SK-N-MC (cell line): ENCODE data around the gene CAMKK2.

Experiments
- DNase-seq: peaks from one replicate; pipeline ENCODE4 v3.0.0-alpha.2; 2011; ENCODE audit warnings: low read depth, low spot score
- H3K27ac ChIP-seq: fragments of 200-600 bp; sonication (generic); 2 replicates; pipeline ENCODE4 v1.5.1; 2016; ENCODE audit warnings: mixed run types
- H3K36me3 ChIP-seq: fragments of 200-600 bp; sonication (generic); 2 replicates; pipeline ENCODE4 v1.6.1; 2017; ENCODE audit warnings: antibody characterized with exemption, low read length, mixed read lengths; ENCODE audit not compliant: insufficient read depth
- H3K4me3 ChIP-seq: fragments of 200-600 bp; sonication (generic); 2 replicates; pipeline ENCODE4 v1.5.1; 2016
- H3K9ac ChIP-seq: fragments of 200-600 bp; sonication (generic); 2 replicates; pipeline ENCODE4 v1.8.0; 2017; ENCODE audit warnings: mixed run types, mixed read lengths; ENCODE audit not compliant: insufficient read length
- H3K9me3 ChIP-seq: fragments of 200-600 bp; sonication (generic); 2 replicates; pipeline ENCODE4 v1.6.1; 2017; ENCODE audit warnings: low read depth, mild to moderate bottlenecking, antibody characterized with exemption, low read length, moderate library complexity, mixed read lengths
- EZH2 ChIP-seq: fragments of 200-600 bp; sonication (generic); IDR thresholded peaks from one replicate; pipeline ENCODE4 v1.6.1; 2017; ENCODE audit warnings: antibody characterized with exemption
- FOXP2 ChIP-seq: optimal IDR thresholded peaks from 2 replicates; pipeline ENCODE3; 2011; ENCODE audit warnings: mild to moderate bottlenecking, moderate library complexity; ENCODE audit not compliant: insufficient read depth; ENCODE audit errors: extremely low read length, control extremely low read depth
- POLR2AphosphoS5 ChIP-seq: IDR thresholded peaks from 2 replicates; pipeline ENCODE4 v1.6.1; 2012; ENCODE audit warnings: mild to moderate bottlenecking, low read depth, low read length, borderline replicate concordance

Gene CAMKK2

DNA sequence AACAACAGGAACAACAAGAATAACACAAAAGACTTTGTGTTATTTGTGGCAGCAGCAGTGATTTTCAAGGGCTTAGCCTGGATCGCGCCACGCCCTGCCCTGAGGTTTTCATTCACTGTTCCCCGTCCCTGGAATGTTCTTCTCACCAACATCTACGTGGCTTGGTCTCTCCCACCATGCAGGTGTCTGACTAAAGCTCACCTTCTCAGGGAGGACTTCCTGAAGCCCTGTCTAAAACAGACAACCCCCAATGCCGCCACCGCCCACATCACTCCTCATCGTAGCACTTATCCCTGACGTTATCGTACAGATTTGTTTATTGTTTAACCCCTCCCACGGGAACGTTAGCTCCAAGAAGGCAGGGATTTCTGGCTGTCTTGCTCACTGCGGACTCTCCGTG, 46.1 kb downstream of the CAMKK2 start:
- H3K9ac ChIP-seq: no peak overlapping the region
- DNase-seq: no peak
- no peak overlapping the region for H3K4me3 ChIP-seq
- TF ChIP-seq FOXP2: no peak
- TF ChIP-seq POLR2AphosphoS5: no peak
- no peak for TF ChIP-seq EZH2
- no peaks in the 10 kb centered on the region for H3K9me3 ChIP-seq
- no peak overlapping the region for H3K27ac ChIP-seq
- H3K36me3 ChIP-seq: peaks cover 64% of the 10 kb centered on the region

DNA sequence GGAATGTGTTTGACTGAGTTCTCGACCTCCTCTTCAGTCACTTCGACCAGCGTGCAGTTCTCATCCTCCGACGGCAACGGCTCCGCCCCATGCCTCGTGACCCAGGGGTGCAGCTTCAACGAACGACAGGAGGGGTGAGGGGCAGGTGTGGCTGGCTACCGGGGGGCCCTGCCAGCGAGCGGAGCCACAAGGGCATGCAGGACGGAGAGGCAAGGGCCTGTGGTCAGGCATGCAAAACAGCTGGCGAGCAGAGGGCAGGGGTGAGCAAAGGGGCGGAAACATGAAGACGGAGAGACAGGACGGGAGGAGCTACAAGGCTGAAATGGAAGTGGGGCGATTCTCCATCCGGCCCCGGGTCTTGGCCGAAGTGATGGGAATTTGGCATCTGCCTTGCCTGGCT, 47.9 kb downstream of the CAMKK2 start:
- peaks cover 63% of the 10 kb centered on the region for H3K36me3 ChIP-seq
- H3K9me3 ChIP-seq: no peaks in the 10 kb centered on the region
- H3K9ac ChIP-seq: no peak overlapping the region
- TF ChIP-seq POLR2AphosphoS5 (no peak), FOXP2 (no peak), EZH2 (no peak)
- DNase-seq: no peak
- H3K27ac ChIP-seq: no peak overlapping the region
- no peak overlapping the region for H3K4me3 ChIP-seq

DNA sequence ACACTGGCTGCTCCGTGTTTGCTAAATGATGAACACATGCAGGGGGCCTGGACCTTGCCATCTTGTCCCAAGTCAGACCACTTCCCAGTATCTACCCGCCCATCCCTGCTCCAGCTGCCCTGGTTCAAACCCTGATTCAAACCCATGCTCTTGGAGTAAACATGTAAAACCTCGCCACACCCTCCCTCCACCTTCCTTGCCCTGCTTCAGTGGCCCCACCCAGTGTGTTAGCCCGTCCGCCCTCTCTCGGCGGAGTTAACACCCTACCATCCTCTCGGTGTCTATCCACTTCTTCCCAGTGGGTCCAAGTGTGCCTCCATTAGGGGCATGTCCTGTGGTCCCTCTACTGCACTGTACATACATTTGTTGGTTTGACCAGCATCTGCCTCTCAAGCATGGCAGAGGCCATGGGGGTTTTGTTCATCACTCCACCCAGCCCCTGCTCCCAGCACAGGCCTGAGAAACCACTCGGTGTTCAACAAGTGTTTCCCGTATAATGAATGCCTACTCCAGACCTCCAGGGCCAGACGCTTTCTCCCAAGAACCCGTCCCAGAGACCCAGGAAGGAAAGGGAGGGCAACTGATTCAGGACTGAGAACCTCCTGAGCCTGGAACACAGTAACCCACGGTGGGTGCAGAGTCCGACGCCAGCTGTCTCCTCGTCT, 49.5 kb downstream of the CAMKK2 start:
- Histone ChIP-seq H3K9me3 (no peaks in the 10 kb centered on the region), H3K27ac (no peak overlapping the region), H3K36me3 (peaks cover 54% of the 10 kb centered on the region), H3K9ac (no peak overlapping the region), H3K4me3 (no peak overlapping the region)
- TF ChIP-seq FOXP2 (no peak), EZH2 (no peak), POLR2AphosphoS5 (no peak)
- DNase-seq: no peak

DNA sequence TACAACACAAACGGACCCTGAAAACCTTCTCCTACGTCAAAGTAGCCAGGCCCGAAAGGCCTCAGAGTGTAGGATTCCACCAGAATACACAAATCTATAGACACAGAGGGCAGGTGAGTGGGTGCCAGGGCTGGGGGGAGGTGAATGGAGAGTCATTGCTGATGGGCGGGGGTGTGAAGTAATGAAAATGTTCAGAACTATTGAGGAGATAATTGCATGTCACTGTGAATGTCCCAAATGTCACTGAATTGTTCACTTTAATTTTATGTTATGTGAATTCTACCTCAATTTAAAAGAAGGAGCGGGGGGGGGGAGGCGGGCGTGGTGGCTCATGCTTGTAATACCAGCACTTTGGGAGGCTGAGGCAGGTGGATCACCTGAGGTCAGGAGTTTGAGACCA, 50.6 kb downstream of the CAMKK2 start:
- Histone ChIP-seq H3K36me3 (peaks cover 47% of the 10 kb centered on the region), H3K4me3 (no peak overlapping the region), H3K9me3 (no peaks in the 10 kb centered on the region), H3K9ac (no peak overlapping the region), H3K27ac (no peak overlapping the region)
- TF ChIP-seq EZH2: no peak
- no peak for TF ChIP-seq POLR2AphosphoS5
- no peak for TF ChIP-seq FOXP2
- DNase-seq: no peak

DNA sequence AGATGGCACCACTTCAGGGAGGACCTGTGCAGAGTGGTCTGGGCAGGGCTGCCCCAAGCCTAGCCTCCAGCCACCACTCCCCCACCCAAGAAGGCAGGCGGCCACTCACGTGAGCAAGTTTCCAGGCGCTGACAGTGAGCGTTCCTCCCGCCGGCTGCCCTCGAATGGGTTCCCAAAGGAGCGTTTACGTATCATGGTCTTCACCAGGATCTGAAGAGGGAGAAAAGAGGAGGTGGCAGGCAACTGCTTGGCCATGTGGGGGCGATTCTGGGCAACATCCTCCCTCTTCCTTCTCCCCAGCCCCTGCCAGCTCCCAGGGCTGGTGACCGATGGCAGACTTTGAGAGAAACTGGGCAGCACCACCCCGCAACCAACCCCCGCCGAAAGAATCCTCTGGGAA, 51.5 kb downstream of the CAMKK2 start:
- Histone ChIP-seq H3K9me3 (no peaks in the 10 kb centered on the region), H3K9ac (no peak overlapping the region), H3K27ac (no peak overlapping the region), H3K36me3 (peaks cover 39% of the 10 kb centered on the region), H3K4me3 (no peak overlapping the region)
- DNase-seq: no peak
- no peak for TF ChIP-seq FOXP2
- TF ChIP-seq EZH2: no peak
- no peak for TF ChIP-seq POLR2AphosphoS5

DNA sequence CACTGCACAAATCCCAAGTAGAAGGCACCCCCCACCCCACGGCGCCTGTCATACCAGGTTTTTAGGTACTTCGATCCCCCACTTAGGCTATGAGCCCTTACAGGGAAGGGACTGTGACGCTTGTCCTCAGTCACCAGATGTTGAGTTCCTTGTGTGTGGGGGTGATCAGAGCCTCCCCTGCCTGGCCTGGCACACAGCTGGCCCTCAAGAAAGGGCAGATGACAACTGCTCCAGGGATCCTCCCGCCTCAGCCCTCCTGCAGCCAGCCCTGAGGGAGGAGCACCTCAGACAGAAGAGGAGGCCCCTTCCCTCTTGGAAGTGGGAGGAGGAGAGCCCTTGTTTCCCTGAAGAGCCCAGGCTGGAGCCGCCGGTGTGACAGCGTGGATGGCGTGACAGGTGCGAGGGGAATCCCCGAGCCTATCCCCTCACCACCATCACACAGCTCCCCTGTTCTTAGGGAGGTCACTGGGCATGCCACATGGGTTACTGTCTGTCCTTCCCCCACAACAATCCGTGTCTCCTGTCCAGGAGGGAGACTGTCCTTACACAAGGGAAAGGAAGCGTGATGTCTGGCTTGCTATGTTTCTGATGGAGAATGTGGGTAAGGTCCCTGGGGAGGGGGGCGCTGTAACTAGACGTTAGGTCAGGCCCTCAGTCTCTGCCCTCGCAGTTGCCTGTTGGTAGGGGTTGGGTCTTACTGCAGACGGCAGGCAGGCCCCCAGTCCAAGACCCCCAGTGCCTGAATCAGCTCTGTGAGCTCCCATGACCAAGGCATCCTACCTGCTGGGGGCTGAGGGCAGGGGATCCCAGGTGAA, 55.1 kb downstream of the CAMKK2 start:
- peaks cover 25% of the 10 kb centered on the region; the same call in 1 of the 2 replicates for H3K36me3 ChIP-seq
- no peak for TF ChIP-seq EZH2
- TF ChIP-seq FOXP2: no peak
- TF ChIP-seq POLR2AphosphoS5: no peak
- H3K27ac ChIP-seq: peak overlapping the region; percentile 16; the same call in 1 of the 2 replicates

DNA sequence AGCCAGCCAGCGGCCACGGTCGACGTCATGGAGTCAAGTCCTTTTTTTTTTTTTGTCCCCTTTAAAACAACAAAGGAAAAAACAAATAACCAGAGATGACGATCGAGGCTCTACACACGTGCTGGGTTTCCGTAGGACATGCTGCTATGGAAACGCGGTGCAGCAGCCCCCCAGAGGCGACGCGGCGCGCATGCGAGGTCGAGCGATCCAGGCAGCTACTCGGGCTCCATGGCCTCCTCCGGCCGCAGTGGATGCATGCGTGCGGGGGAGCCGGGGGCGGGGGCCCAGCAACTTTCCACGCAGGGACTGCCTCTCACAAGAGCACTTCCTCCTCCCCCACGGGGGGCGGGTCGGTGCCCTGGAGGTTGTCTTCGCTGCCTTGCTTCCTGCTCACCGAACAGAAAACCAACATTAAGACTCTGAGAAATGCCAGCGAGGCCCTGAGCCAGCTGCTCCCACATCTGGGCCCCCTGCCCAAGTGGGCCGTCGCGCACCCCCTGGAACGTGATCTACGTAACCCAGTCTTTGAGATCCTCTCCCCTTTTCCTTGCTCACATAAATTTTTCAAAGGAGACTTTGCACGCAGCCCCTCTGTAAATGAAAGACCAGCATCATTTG, 55.9 kb downstream of the CAMKK2 start:
- peak overlapping the region; percentile 70 for H3K27ac ChIP-seq
- no peak for DNase-seq
- no peak overlapping the region for H3K4me3 ChIP-seq
- H3K9ac ChIP-seq: no peak overlapping the region
- no peaks in the 10 kb centered on the region for H3K9me3 ChIP-seq
- TF ChIP-seq EZH2: no peak
- no peak for TF ChIP-seq POLR2AphosphoS5
- no peak for TF ChIP-seq FOXP2
- peaks cover 30% of the 10 kb centered on the region; the same call in 1 of the 2 replicates for H3K36me3 ChIP-seq

More for the DNA sequence above, 55.1 kb downstream of the CAMKK2 start:
- Histone ChIP-seq H3K9me3 (no peaks in the 10 kb centered on the region), H3K4me3 (no peak overlapping the region), H3K9ac (no peak overlapping the region)
- DNase-seq: no peak

DNA sequence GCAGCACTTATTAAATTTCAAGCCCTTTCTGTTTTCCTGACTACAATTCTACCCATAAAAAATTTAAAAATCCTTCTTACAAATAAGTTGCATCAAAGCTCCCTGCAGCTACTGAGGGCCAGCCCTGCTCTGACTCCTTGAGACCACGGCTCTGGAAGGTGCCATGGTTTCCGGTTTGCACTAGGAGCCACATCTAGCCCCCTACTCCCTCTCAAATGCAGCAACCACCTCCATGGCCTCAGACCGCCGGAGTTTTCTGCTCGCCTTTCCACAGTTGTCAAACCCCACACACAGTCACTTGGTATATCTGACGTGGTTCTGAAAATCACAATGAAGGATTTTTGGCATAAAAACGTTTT, 56.5 kb downstream of the CAMKK2 start:
- Histone ChIP-seq H3K36me3 (peaks cover 29% of the 10 kb centered on the region; the same call in 1 of the 2 replicates), H3K4me3 (no peak overlapping the region), H3K27ac (peak overlapping the region; percentile 70), H3K9me3 (no peaks in the 10 kb centered on the region), H3K9ac (no peak overlapping the region)
- TF ChIP-seq FOXP2 (no peak), EZH2 (no peak), POLR2AphosphoS5 (no peak)
- DNase-seq: no peak
